ENCODE data around the gene CLEC4C.

CLEC4C gene

DNA sequence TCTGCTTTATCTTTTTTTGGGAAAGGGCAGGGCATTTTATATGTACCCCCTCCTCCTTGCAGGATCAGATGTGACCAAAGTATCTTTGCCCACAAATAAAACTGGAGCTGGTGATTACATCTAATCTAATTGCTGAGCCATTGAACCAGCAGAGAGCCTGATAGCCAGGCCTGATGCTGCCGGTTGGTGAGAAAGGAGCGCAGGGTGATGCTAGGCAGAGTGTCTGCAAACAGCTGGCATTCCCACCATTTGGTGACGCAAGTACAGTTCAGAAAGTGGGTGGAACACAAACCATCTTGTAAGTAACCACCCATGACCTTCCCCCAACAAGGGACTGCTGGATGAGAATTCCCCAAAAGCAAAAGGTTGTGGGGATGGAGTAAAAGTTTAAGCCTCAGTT is 23.2 kb downstream of the CLEC4C start:
- no peak for DNase-seq (ENCODE audit: low read depth)

DNA sequence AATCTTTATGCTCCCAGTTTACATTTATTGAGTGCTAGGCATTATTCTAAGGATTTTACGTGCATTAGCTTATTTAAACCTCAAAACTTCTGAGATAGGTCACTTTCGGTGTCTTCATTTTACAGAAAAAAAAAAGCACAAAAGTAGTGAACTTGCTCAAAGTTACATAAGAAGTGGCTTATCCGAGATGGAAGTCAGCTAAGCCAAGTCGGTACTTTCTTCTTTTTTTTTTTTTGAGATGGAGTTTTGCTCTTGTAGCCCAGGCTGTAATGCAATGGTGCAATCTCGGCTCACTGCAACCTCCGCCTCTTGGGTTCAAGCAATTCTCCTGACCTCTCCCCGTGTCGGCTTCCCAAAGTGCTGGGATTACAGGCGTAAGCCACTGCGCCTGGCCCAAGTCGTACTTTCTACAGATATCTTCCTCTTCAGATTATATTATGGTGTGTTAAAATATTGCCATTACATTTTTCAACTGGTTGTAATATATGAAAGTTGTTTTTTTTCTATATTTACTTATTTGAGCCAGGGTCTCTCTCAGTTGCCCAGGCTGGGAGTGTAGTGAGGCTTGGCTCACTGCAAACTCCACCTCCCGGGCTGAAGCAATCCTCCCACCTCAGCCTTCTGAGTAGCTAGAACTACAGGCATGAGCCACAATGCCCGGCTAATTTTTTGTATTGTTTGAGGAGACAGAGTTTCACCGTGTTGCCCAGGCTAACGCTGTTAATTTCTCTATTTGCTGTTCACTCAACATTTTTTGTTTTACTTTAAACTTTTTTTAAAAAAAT is 27.0 kb downstream of the CLEC4C start:
- no peak for DNase-seq (ENCODE audit: low read depth)

DNA sequence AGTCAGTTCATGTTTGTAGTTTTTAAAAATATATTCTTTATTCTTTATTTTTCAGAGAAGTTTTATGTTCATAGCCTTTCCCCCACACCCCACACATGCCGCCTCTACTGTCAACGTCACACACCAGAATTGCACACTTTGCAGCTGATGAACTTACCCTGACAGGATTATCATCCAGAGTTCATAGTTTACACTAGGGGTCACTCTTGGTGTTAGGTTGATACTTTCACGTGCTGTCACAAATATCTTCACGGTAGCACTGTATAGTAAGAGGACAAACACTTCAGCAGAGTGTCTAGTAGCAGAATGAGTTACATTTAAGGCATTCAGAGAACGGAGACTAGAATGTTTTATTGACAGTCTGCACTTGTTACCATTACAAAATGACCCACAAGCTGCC is 30.8 kb downstream of the CLEC4C start:
- DNase-seq (ENCODE audit: low read depth): no peak

DNA sequence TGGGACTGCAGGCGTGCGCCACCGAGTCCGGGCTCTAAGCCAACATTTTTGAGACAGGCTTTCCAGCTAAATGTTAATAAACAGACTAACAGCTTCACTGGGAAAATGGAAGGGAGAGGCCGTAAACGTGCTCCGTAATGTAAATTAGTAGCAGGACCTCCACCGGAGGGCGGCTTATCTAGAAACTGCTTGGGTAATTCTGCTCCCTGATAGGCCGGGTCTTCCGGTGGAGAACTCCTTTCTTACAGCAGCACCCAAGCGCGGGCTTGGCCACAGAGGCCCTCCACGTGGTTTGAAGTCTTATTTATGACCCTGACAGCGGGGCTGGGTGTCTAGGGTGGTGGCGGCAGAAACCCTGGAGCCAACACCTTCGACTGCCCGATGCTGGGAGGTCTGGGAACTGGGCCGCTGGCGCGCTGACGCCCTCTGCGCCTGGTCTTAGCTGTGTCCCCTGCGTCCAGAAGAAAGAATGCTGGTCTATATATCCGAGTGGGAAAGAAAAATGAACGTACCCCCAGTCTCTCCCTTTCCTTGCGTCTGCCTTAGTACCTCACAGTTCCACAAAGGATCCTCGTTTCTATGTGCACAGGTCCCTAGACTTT is 34.2 kb downstream of the CLEC4C start:
- no peak for DNase-seq (ENCODE audit: low read depth)

DNA sequence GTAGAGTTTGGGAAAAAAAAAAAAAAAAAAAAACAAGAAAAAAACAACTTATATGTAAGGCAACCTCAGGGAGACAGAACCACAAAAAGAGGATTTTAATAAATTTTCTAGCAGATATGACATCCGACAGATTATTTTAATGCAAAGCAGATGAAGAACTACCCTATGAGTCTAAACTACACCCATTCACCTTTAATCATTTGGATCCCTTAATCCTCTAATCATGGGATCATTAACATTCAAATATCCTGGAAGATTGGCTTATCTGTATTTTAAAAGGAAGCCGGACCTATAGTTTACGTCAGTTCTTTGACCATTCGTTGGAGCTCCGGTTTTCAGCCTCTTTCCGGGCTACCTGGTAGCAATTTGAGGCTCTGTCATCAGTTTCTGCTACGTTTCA is 36.0 kb downstream of the CLEC4C start, which contains the start of gene DPPA3:
DPPA3 (plus strand) TSS at position 301 of the 400 bp plus-strand sequence. CDS start 138 bp downstream, outside the sequence.
- no peak for DNase-seq (ENCODE audit: low read depth)

DNA sequence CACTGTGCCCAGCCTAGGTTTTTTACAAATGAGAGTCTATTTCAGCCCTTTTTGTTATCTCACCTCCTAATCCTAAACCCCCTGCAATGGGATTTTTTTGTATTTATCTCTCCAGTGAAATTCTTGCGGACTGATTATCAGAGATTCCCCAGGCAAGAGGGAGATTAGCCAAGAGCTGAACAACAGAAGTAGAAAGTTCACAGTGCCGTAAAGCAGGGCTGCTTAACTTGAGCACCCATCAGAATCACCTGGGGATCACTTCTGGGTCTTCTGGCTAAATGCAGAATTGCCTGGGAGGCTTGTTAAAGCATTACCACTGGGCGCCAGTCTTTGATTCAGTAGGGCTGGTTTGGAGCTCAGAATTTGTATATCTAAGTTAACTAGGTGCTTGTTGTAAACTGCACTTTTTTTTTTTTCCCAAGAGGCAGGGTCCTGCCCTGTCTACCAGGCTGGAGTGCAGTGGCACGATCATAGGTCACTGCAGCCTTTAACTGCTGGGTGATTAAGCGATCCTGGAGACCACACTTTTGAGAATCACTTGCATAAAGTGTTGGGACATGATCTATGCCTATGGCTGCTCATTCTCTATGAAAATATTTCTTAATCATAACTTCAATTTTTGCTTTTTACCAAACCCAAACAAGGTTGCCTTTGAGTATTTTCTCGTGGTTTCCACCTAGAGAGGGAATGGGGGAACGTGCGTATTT is 37.1 kb downstream of the CLEC4C start:
- no peak for DNase-seq (ENCODE audit: low read depth)

DNA sequence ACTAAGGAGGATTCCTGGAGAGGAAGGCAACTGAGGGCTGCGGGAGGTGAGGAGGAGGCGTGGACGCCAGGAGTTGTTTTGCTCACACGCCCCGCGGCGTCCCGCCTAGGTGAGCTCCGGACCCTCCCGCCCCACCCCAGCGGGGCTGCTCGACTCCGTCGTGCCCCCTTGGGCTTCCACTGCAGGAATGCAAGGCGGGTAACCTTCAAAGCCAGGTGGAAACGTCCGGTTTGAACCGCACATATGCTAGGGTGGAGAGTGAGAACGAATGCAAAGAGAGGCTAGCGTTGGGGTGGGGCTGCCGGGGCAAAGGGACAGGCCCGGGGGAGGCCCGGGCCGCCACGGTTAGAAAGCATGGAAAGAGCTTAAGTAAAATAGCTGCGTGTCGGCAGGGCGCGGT is 41.3 kb downstream of the CLEC4C start:
- DNase-seq (ENCODE audit: low read depth): no peak

DNA sequence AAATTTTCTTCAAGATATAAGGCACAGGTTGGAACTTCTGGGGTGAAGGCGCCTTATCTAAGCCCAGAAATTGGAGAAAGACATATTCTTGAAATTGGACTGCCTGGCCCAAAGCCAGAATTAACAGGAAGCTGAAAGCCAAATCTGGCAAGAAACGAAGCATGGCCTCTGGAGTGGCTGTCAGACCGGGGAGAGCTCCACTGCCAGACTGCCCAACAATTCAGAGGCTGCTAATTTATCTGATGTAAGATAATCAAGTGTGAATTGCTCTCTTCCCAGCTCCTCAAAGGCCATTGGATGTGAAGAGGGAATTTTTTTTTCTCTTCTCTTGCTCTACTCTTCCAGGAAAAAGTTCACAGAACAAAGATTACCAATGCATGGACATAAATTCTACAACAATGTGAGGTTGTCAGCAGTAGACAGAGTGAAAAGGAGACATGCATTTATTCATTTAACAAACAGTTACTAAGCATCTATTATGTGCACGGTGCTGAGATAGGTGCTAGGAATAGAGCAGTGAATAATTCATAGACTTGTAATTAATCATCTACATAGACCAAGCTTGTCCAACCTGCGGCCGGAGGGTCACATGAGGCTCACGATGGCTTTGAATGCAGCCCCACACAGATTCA is 51.5 kb downstream of the CLEC4C start, which contains the start of gene GDF3:
GDF3 (minus strand) TSS at position 210 of the 632 bp plus-strand sequence; CDS start at position 163, 47 bp downstream.
- DNase-seq (ENCODE audit: low read depth): no peak

DNA sequence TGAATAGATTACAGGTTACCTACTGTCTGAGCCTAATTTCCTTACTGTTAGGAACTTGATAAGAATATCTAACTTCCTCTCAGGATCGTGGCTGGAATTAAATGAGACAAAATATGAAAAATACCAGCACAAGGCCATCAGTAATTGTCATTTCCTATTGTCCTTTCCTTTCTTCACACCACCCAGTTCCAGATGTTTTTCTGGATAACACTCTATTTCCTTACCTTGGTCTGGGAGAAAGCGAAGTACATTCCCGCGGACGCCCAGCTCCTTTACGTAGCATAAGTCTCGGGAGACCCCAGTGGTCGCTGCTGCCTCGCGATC is 52.0 kb downstream of the CLEC4C start:
- DNase-seq (ENCODE audit: low read depth): no peak

DNA sequence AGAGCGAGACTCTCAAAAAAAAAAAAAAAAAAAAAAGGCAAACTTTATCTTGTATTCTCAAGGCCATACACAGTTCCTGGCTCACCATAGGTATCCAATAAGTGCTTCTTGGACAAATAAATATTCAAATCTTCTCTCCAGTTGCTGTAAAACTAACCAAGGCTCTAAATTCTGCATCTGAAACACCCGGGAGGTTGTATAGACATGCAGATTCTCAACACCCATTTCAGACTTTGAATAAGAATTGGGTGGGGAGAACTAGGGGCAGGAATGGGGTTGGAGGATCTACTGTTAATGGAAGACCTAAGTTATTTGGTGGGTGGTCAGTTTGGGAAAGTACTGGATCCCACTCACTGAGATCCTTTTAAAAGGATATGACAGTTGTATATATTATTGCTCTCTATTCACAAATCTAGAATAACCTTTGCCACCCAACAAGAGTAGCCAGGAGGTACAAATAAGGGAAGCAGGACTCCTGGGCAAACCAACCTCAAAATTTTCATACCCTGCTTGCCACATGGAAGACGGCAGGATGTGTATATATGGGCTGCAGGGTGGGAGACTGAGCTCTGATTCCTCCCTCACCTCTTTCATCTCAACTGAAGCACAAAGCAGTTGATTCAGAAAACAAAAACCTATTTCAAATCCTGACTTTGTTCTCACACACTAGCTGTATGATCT is 52.5 kb downstream of the CLEC4C start:
- DNase-seq (ENCODE audit: low read depth): no peak

DNA sequence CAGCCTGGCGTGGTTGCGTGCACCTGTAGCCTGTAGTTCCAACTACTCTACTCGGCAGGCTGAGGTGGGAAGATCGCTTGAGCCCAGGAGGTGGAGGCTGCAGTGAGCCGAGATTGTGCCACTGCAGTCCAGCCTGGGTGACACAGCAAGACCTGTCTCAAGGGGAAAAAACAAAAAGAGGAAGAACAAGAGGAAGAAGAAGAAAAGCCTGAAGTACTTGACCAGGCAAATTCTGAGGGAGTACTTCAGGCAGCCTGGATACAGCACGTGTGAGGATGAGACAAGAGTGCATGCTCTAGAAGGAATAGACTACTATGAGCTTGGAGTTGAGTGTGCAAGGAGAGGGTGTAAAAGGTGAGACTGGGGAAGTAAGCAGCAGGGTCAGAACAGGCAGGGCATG is 53.4 kb downstream of the CLEC4C start:
- no peak for DNase-seq (ENCODE audit: low read depth)

DNA sequence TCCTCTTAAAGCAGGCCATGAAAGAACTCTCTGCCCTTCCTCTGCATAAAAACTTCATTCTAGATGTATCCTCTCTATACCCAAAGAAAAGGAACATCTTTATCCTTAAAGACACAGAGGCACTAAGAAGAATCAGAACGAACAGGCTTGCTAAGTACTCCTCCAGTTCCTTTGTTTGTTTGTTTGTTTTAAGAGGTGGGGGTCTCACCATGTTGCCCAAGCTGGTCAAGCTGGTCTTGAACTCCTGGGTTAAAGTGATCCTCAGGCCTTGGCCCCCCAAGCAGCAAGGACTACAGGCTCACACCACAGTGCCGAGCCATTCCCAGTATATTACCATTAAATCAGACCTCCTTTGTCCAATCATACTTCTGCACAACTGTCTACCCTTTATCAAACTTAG is 65.6 kb downstream of the CLEC4C start:
- DNase-seq (ENCODE audit: low read depth): no peak
